ENCODE data around the gene RIC1. TPM values are rescaled to one million over a fixed set of nuclear protein-coding genes. Genes with fewer than 3 reads are reported as not detected.

The RIC1 gene
- total and polyA plus RNA-seq, 2 of the 8 experiments (the other 6 are each of a cell fraction or from before 2014, with no cell fraction given), result 10.7 to 24.5 TPM

- CTCF ChIA-PET (ENCODE audit: partially characterized antibody), result no interaction called here
- WGBS, 2 experiments (ENCODE audit: extremely low coverage in 1 of 2, insufficient coverage in 1 of 2, insufficient read length in 1 of 2, insufficient replicate concordance in 2 of 2, low coverage in 1 of 2, low lambda C conversion rate in 2 of 2, missing lambda C conversion rate in 1 of 2), result 89% methylated on average over 3 of the region's 3 CpGs; no CpG with 5 or more reads in 1 of the 2 experiments
- H3K79me2 ChIP-seq (ENCODE audit: control insufficient read depth in 1 of 2, insufficient read depth in 2 of 2, low read length in 2 of 2), result no peaks in the 10 kb centered on the region
- H4K91ac ChIP-seq (replicated peaks; ENCODE audit: insufficient read length, low read length), result no peak overlapping the region
- H3K4ac ChIP-seq (replicated peaks; ENCODE audit: insufficient read length, low read depth, low read length), result no peak overlapping the region
- no peak overlapping the region for H3K4me3 ChIP-seq (ENCODE audit: extremely low read depth in 1 of 4, insufficient read depth in 2 of 4, low read depth in 3 of 4, low read length in 4 of 4)
- H2BK15ac ChIP-seq (ENCODE audit: low read length), result no peak overlapping the region
- DNase-seq (ENCODE audit: low read depth in 1 of 2, low spot score in 2 of 2) (no peak), FAIRE-seq (no peak)
- no peak overlapping the region for H2AFZ ChIP-seq (ENCODE audit: low read length)
- no peak overlapping the region for H4K5ac ChIP-seq (ENCODE audit: insufficient read length, low read depth, low read length)
- peaks cover 0 to 13% (median 2%) of the 10 kb centered on the region in 4 experiments; a peak in 3 of 8 replicates for H3K36me3 ChIP-seq (ENCODE audit: control insufficient read depth in 2 of 4, insufficient read depth in 4 of 4, low read length in 3 of 4)
- no peak overlapping the region for H2AK5ac ChIP-seq (ENCODE audit: low read depth, low read length)
- no peaks in the 10 kb centered on the region for H3K23me2 ChIP-seq (ENCODE audit: low read depth, low read length)
- TF ChIP-seq KDM4A (IDR thresholded peaks at IDR 0.05; ENCODE audit: low read depth, low read length, severe bottlenecking) (no peak), PHF8 (conservative IDR thresholded peaks at IDR 0.05; ENCODE audit: low read depth, low read length) (no peak), TAF7 (optimal IDR thresholded peaks at IDR 0.05; ENCODE audit: borderline replicate concordance, low read depth, low read length) (no peak), CBX8 (IDR thresholded peaks at IDR 0.05; ENCODE audit: borderline replicate concordance, low read depth, low read length) (no peak), CBX5 (IDR thresholded peaks at IDR 0.05; ENCODE audit: low read depth, low read length) (no peak), CEBPB (IDR thresholded peaks at IDR 0.05; ENCODE audit: low read depth, low read length) (no peak), SP2 (IDR thresholded peaks at IDR 0.05; ENCODE audit: low read length) (no peak), SIX5 (IDR thresholded peaks at IDR 0.05; ENCODE audit: low read depth, low read length) (no peak), POLR2A (IDR thresholded peaks at IDR 0.05; ENCODE audit: control extremely low read depth in 1 of 2, low read depth in 2 of 2, low read length in 2 of 2) (no peak), RFX5 (IDR thresholded peaks at IDR 0.05; ENCODE audit: borderline replicate concordance, low read depth, low read length) (no peak)
- TF ChIP-seq, protein P1, sequence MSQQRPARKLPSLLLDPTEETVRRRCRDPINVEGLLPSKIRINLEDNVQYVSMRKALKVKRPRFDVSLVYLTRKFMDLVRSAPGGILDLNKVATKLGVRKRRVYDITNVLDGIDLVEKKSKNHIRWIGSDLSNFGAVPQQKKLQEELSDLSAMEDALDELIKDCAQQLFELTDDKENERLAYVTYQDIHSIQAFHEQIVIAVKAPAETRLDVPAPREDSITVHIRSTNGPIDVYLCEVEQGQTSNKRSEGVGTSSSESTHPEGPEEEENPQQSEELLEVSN (IDR thresholded peaks at IDR 0.05), result no peak
- H4K20me1 ChIP-seq (replicated peaks in 1 of 2; ENCODE audit: control insufficient read depth in 1 of 2, insufficient read depth in 2 of 2, low read length in 2 of 2), result no peaks in the 10 kb centered on the region
- no peak overlapping the region for H3K9ac ChIP-seq (replicated peaks in 1 of 4; ENCODE audit: extremely low read depth in 1 of 4, low read depth in 3 of 4, low read length in 3 of 4)
- H3K14ac ChIP-seq (ENCODE audit: insufficient read length), result no peak overlapping the region
- H3K18ac ChIP-seq (ENCODE audit: extremely low read depth, low read length), result no peak overlapping the region
- no peaks in the 10 kb centered on the region for H3K4me1 ChIP-seq (replicated peaks in 1 of 4; ENCODE audit: control insufficient read depth in 3 of 4, insufficient read depth in 4 of 4, low read length in 3 of 4)
- H3K4me2 ChIP-seq (ENCODE audit: insufficient read depth in 1 of 2, low read depth in 2 of 2, low read length in 2 of 2), result no peak overlapping the region
- H2BK12ac ChIP-seq (ENCODE audit: low read depth, low read length), result no peak overlapping the region
- no peak overlapping the region for H2BK5ac ChIP-seq (ENCODE audit: low read depth, low read length)
- H3K23ac ChIP-seq (ENCODE audit: insufficient read length), result no peak overlapping the region
- H3K56ac ChIP-seq (replicated peaks; ENCODE audit: insufficient read length, low read depth, low read length), result no peak overlapping the region
- POLR2A ChIA-PET (ENCODE audit: partially characterized antibody), result no interaction called here
- H2BK120ac ChIP-seq (replicated peaks; ENCODE audit: low read depth, low read length), result no peak overlapping the region
- H3K27ac ChIP-seq (ENCODE audit: low read depth, low read length), result no peak overlapping the region
- no peak overlapping the region for H2BK20ac ChIP-seq (ENCODE audit: low read length)
- H4K8ac ChIP-seq (ENCODE audit: extremely low read depth, insufficient read depth, low read length), result no peak overlapping the region
- no peaks in the 10 kb centered on the region for H3K9me3 ChIP-seq (ENCODE audit: insufficient read depth in 2 of 2, low read depth in 1 of 2, low read length in 1 of 2)
- H3K79me1 ChIP-seq (ENCODE audit: low read depth, low read length), result no peaks in the 10 kb centered on the region
- no peaks in the 10 kb centered on the region for H3K27me3 ChIP-seq (replicated peaks in 1 of 4; ENCODE audit: control insufficient read depth in 3 of 4, extremely low read depth in 1 of 4, insufficient read depth in 3 of 4, low read length in 3 of 4)
Observed at GRCh38 chr9:5813824-5814223, 184.9 kb downstream of the RIC1 start.
